HG02852 (cell line): ENCODE results near the gene NEK3.
"Not testable (repeated sequence)": the region's sequence is repeated elsewhere in the genome, so short reads cannot be mapped to it uniquely, and the experiment has no call there.

Experiments used
- ATAC-seq: cut with Tn5 transposase; IDR thresholded peaks from one replicate; pipeline ENCODE4 v1.9.1; 2021; ENCODE audit warnings: mild to moderate bottlenecking, moderate library complexity; ENCODE audit not compliant: unreplicated experiment

NEK3 gene

GRCh38 chr13:52125547-52125946 is 33.9 kb downstream of the NEK3 start:
- ATAC-seq = no peak

GRCh38 chr13:52118595-52118994 is 40.8 kb downstream of the NEK3 start:
- no peak for ATAC-seq

GRCh38 chr13:52118095-52118494 is 41.3 kb downstream of the NEK3 start:
- no peak for ATAC-seq

- no peak for ATAC-seq
These were observed 46.8 kb downstream of the NEK3 start for GRCh38 chr13:52112591-52112990.

- ATAC-seq = no peak
These were observed 50.2 kb downstream of the NEK3 start for GRCh38 chr13:52109116-52109670.

GRCh38 chr13:52105841-52106240 is 53.6 kb downstream of the NEK3 start:
- ATAC-seq = no peak

GRCh38 chr13:52104624-52105023 is 54.8 kb downstream of the NEK3 start:
- no peak for ATAC-seq

- no peak for ATAC-seq
These were observed 56.0 kb downstream of the NEK3 start for GRCh38 chr13:52103386-52103785.

- not testable (repeated sequence) for ATAC-seq
These were observed 57.0 kb downstream of the NEK3 start for GRCh38 chr13:52102423-52102822.

- ATAC-seq = no peak
These were observed 62.2 kb downstream of the NEK3 start for GRCh38 chr13:52097197-52097596.

GRCh38 chr13:52096748-52097147 is 62.6 kb downstream of the NEK3 start:
- ATAC-seq = no peak

- no peak for ATAC-seq
These were observed 63.3 kb downstream of the NEK3 start for GRCh38 chr13:52096062-52096461.

GRCh38 chr13:52092087-52092486 is 67.3 kb downstream of the NEK3 start:
- ATAC-seq = no peak

- no peak for ATAC-seq
These were observed 67.9 kb downstream of the NEK3 start for GRCh38 chr13:52091473-52091872.

- no peak for ATAC-seq
These were observed 74.0 kb downstream of the NEK3 start for GRCh38 chr13:52085421-52085820.

- not testable (repeated sequence) for ATAC-seq
These were observed 74.4 kb downstream of the NEK3 start for GRCh38 chr13:52084981-52085380.
